GM18868 (cell line): ENCODE results near the gene ZNF211.

Source experiments
- ATAC-seq: cut with Tn5 transposase; IDR thresholded peaks from one replicate; pipeline ENCODE4 v1.9.1; 2021; ENCODE audit warnings: mild to moderate bottlenecking, moderate library complexity; ENCODE audit not compliant: unreplicated experiment

ZNF211 gene

DNA sequence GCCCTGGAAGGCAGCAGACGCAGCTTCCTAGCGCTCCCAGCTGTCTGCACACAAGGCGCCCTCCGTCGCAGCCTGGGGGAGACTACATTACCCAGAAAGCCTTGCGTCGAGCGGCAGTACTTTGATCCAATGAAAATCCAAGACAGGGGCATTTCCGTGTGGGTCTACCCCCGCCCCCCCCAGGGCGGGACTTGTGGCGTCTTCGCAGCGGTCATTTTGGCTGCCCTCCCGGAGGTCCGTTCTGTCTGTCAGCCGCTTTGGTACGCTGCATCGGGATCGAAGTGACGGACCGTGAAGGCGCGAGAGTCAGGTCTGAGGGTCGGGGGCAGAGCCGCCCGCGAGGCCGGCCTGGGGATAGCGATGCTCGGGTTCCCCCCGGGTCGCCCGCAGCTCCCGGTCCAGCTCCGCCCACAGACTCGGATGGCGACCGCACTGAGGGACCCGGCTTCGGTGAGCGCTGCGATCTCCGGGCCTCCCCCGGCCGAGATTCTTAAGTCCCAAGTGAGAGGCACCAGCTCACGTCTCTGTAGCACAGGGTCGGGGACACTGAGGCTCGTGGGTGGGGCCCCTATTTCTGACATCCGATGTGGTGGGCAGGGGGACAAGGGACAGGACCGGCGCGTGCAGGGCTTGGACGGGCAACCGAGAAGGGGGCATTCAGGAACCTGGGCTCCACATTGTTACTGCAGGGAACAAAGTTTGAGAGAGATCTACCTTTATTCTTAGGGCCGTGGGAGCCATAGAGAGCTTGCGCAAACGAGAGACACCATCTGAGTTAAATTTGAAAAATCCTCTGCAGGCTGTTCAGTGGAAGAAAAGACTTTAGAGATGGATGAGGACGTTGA is at the start of gene ZNF211:
TSS of gene ZNF211 (plus strand) at position 182 of the 845 bp plus-strand sequence. CDS start at position 361, 179 bp downstream.
- ATAC-seq = peak; percentile 95

DNA sequence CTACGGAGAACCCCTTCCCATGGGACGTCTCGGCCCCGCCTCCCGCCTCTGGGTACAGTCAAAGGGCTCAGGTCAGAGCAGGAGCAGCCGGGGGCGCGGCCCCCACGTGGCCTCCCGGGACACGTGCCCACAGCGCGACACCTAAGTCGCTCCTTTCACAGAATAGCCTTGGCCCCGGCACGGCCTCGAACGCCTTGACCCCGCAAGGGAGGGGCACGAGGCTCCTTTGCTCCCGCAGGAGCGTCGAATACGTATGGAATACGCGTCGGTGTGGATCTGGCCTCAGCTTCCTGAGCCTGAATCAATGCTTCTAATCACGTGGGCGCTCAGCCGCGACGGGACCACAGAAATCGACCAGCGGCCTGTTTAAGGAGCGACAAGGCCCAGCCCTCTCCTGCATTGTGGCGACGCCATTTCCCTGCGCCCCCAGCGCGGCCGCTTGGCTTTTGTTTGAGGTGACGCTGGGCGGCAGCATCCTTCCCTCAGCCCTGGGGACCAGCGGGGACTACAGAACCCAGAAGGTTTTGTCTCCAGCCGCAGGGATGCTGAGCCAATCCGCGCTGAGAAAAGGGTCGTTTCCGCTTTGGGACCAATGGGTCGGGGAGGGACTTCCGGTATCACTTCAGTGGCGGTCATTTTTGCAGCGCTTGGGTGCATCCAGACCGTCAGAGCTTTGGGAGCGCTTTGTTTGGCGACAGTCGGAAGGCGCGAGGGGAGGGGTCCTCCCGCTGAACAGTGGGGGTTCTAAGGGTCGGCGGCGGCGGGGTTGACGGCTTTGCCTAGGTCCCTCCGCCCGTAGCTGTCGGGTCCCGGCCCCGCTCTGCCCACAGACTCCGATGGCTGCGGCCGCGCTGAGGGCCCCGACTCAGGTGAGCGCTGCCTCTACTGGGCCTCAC is 49.2 kb upstream of the ZNF211 start, which contains the start of gene ZIK1:
TSS of gene ZIK1 (plus strand) at position 625 of the 896 bp plus-strand sequence. CDS start at position 837, 212 bp downstream.
- ATAC-seq = peak; percentile 89

DNA sequence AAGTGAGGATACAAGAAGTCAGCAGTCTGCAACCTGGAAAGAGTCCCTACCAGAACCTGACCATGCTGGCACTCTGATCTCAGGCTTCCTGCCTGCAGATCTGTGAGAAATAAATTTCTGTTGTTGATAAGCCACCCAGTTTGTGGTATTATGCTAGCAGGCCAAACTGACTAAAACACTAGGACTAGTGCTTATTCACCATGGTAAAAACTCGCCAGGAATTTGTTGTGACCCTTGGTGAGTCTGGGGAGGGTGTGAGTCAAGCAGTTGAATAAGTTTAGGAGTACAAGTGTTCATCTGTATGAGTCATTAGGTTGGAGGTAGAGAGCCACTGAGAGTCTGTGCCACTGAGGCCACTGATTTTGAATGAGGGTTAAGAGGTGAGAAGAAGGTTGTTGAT is 45.4 kb upstream of the ZNF211 start:
- ATAC-seq = no peak

DNA sequence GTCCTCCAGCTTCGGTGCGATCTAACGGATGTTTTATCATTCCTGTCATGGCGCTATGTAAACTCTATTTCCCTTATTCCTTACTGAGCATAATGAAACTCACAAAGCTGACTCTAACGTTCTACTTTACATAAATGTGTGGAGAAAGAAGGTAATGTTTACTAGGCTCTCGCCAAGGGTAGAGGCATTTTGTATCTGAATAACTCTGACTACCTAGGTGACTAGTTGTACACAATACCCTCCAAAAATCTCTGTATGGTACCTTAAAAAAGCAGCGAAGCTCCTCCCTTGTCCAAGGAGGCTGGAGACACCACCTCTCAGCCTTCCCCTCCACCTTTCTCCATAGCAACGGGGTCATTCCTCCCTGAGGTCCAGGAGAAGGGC is 33.6 kb upstream of the ZNF211 start:
- peak; percentile 18 for ATAC-seq

DNA sequence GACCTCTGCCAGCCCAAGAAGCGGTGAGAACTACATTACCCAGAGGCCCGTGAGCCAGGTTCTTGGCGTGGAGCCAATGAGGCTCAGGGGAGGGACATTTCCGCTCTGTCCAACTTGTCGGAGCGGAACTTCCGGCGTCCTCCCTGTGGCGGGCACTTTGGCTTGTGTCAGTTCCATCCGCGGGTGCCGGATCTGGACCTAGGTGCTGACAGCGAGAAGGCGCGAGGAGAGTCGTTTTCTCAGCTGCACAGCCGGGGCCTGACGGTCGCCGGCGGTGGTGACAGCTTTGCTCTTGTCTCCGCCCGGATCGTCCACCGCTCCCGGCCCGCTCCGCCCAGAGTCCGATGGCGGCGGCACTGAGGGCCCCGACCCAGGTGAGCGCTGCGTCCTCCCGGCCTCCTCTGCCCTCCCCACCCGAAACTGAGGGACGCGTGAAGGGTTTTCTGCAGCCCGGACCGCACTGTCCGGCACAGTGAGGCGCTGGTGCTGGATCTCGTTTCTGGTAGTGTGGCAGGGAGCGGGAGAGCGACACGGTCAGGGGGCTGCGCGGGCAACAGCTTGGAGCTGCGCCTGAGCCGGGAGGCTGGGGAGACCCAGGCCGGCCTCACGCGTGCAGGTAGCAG is 33.1 kb upstream of the ZNF211 start, which contains the start of gene ZNF530:
TSS of gene ZNF530 (plus strand) at position 125 of the 623 bp plus-strand sequence. CDS start 4,461 bp downstream, outside the sequence.
- ATAC-seq = peak; percentile 98

DNA sequence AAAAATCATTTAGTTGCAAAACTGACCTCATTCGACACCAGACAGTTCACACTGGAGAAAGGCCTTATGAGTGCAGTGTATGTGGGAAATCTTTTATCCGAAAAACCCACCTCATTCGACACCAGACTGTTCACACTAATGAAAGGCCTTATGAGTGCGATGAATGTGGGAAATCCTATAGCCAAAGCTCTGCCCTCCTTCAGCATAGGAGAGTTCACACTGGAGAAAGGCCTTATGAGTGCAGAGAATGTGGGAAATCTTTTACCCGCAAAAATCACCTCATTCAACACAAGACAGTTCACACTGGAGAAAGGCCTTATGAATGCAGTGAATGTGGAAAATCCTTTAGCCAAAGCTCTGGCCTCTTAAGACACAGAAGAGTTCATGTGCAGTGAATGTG is 26.0 kb upstream of the ZNF211 start:
- no peak for ATAC-seq

DNA sequence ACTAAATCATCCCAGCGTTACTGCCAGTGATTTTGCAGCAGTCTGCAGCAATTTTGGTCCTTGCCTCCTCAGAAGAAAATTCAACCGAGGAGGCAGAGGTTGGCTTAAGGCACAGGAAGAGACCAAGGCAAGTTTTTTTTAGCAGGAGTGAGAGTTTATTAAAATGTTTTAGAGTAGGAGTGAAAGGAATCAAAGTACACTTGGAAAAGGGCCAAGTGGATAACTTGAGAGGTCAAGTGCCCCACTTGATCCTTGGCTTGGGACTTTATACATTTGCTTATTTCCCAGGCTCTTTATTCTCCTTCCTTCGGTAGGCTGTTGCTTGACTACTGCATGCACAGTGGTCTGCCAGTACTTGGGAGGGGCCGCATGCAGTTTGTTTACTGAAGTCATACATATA is 21.9 kb upstream of the ZNF211 start:
- ATAC-seq = no peak

DNA sequence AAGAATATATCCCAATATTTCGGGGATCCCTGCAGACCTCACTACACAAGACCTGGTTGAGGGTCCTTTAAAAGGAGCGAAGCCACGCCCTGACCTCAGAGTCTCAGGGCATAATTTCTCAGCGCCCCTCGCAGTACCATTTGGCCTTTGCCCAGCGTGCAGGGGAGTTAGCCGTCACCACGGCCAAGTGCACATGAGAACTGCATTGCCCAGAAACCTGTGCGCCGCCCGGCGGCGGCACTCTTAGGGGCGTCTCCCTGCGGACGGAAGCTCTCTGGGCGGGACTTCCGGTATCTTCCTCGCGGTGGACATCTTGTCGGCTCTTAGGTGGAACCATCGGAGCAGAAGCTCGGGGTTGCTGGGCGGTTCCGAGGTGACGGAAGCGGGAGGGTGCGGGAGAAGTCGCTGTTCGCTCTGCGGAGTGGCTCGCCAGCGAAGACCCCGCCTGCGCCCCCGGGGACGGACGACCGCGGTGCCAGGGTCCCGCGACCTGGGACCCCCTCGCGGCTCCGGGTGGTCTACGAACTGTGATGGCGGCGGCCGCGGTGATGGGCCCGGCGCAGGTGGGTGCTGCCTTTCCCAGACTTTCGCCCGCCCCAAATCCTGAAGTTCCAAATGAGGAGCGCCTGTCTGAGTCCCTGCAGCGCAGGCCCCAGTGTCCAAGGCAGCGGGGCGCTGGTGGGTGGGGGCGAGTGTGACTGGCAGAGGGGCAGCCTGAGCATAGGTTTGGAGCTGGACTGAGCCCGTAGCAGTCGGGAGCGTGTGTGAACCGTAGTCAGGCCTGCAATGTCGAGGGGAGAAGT is 18.8 kb upstream of the ZNF211 start, which contains the start of gene ZNF134:
TSS of gene ZNF134 (plus strand) at position 302 of the 803 bp plus-strand sequence. CDS start 5,227 bp downstream, outside the sequence.
- peak; percentile 98 for ATAC-seq

DNA sequence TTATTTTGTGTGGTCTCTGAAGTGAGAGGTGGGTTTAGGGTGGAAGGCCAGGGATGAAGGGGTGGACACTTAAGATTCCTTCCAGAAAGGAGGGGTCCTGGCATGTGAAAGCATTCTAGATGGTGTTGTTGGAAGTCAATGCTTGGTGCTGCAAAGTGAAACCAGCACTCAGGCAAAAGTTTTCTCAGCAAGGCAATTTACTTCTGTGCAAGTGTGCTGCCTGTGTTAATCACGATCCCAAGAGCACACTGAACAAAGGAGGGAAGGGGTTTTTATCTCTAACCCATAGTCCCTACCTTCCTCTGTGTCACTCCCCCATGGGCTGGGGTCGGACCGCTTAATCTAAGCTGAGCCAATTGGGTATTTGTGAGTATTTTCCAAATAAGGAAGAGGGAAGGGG is 17.6 kb upstream of the ZNF211 start:
- no peak for ATAC-seq

DNA sequence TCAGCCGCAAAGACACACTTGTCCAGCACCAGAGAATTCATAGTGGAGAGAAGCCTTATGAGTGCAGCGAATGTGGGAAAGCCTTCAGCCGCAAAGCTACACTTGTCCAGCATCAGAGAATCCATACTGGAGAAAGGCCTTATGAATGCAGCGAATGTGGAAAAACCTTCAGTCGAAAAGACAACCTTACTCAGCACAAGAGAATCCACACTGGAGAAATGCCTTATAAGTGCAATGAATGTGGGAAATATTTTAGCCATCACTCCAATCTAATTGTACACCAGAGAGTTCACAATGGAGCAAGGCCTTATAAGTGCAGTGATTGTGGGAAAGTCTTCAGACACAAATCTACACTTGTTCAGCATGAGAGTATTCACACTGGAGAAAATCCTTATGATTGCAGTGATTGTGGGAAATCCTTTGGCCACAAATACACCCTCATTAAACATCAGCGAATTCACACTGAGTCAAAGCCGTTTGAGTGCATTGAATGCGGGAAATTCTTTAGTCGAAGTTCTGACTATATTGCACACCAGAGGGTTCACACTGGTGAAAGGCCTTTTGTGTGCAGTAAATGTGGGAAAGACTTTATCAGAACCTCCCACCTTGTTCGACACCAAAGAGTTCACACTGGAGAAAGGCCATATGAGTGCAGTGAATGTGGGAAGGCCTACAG is 12.2 kb upstream of the ZNF211 start:
- ATAC-seq = no peak

DNA sequence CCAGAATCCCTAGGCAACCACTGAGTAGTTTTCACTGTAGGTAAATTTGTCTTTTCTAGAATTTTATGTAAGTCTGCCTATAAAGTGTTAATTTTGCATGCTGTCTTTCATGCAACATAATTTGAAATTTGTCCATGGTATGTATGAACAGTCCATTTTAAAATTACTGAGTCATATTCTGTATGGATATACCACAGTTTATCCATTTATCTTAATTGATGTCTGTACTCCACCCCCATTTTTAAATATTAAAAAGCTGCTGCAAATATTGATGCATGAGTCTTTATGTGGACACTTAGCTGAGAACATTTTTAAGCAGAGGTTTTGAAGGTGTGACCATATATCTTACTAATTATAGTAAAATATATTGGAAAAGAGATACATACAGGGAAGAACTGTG is 9.9 kb upstream of the ZNF211 start:
- ATAC-seq = no peak

DNA sequence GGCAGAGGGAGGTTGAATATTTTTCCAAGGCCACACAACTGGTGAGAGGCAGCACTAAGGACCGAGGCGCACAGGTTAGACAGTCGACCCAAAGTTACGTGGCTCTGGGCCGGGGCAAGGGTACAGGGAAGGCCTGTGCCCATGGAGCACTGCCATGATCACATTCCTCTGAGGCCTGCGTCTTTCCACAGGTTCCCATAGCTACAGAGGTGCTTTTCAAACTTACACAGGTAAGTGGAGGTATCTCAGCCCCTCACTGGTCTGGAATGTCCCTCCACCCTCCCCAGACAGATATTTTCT is 814 bp downstream of the ZNF211 start:
- ATAC-seq = no peak

DNA sequence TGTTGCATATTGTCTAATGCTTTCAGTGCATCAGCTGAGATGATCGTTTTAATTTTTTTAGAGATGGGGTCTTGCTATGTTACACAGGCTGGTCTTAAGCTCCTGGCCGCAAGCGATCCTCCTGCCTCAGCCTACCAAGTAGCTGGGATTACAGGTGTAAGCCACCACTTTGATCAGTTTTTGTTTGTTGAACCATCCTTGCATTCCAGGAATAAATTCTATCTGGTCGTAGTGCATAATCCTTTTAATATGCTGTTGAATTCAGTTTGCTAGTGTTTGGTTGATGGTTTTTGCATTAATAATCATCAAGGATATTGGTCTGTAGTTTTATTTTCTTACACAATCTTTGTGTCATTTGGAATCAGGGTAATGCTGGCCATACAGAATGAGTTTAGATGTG is 4.4 kb downstream of the ZNF211 start:
- ATAC-seq = no peak

DNA sequence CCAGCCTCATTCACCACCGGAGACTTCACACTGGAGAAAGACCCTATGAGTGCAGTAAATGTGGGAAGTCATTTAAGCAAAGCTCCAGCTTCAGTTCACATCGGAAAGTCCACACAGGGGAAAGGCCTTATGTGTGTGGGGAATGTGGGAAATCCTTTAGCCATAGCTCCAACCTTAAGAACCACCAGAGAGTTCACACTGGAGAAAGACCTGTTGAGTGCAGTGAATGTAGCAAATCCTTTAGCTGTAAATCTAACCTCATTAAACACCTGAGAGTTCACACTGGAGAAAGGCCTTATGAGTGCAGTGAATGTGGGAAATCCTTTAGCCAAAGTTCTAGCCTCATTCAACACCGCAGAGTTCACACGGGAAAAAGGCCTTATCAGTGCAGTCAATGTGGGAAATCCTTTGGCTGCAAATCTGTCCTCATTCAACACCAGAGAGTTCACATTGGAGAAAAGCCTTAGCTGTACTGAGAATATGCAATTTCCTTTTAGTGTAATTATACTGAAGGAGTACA is 8.8 kb downstream of the ZNF211 start:
- ATAC-seq = no peak

DNA sequence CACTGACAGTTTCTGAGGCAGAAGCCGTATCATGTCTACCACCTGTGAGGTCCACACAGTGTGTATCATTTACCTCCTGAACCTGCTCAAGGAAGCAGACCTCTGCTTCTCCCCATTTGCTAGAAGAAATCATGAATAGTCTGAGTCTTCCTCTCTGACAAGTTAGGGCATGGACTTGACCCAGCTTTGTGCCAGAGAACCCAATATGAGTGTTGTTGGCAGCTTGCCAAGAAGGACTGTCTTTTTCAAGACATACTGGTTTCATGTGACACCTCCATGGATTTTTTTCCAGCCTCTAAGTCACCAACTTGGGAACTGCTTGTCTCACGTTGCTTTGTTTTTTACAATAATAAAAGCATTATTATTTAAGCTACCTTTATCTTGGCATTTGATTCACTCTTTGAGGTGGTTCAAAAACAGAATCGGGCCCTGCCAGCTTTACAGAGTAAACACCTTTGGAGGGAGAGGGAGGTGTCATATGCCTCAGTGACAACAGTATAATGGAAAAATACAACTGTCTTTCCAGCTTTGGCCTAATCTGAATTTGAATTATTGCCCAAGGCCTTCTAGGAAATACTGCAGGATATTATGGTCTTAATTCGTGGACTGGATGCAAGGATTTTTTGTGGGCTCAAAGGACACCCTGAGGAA is 9.6 kb downstream of the ZNF211 start:
- ATAC-seq = no peak

DNA sequence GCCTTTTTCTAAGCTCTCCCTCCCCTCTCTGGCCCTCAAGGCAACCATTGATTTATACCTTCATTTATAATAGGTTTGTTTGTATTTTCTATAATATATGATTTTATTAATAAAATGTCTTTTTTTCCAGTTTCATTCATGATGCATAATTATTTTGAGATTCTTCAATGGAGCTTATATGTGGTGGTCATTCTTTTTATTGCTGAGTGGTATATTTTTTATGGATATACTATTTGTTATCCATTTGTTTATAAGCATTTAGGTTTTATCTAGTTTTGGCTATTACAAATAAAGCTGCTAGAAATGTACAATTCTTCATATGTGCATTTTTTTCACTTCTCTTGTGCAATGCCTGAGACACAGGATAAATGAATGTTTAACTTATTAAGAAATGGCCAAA is 10.8 kb downstream of the ZNF211 start:
- no peak for ATAC-seq

DNA sequence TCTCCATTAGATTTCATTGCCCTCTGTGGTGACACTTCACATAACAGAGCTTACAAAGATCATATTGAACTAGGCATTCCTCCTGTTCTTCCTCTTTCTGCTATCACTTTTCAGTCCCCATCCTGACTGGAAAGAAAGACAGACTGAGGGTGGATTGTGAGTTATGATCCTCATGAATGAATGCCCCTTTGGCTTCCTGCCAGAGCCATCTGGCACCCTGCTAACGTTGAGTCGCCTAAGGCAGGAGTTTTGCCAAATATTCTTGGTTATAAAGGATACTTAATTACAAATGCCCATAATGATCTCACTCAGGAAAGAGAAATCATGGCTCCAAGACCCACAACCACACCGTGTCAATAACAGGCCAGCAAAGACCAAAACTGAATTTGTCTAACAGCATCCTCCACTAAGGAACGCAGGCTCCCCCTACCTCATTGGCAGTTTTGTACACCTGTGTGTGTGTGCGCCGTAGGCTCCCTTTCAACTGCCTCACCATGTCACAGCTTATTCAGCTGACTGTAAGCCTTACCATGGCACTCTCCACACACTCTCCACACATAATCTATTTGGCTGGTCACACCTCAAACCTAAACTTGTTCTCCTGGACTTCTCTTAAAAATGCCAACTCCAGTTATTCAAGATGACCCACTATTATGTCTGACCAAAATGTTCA is 15.5 kb downstream of the ZNF211 start:
- ATAC-seq = no peak

DNA sequence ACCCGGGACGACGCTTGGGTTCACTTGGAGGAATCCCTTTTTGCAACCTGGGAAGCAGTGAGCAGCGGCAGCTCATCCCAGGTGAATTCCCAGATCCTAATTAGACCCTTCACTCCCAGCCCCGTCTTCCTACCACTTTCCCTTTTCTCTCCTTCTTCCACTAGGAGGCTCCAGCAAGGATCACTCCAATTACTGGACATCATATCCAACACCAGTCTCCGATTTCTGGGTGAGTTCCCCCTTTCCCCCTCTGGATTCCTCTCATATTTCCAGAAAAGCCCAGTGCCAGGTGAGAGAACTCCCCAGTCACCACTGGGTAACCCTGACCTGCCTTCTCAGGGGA is 18.7 kb downstream of the ZNF211 start:
- ATAC-seq = no peak

DNA sequence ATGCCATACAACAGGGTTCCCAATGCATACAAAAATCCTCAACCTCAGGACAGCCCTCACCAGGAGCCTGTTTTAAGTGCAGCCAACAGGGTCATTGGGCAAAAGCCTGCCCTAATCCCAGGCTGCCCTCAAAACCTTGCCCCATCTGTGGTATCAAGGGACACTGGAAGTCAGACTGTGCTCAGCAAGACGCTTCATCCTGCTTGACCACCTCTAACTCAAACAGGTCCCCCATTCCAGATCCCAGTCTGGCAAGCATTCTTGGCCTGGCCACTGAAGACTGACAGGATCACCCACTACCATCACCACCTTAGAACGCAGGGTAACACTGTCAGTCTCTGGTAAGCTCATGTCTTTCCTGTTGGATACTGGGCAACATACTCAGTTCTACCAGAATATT is 20.7 kb downstream of the ZNF211 start:
- no peak for ATAC-seq
